ENCODE measurements around the gene FAM83G.

- TF ChIP-seq CTCF (IDR thresholded peaks at IDR 0.05): no peak
- TF ChIP-seq POLR2A (IDR thresholded peaks at IDR 0.05): no peak
These were observed 42.7 kb downstream of the FAM83G start for GRCh38 chr17:18961634-18962493.

Data from ovary (tissue), 3 donors.